H9 (cell line): ENCODE results near the gene CYS1. TPM values are rescaled to one million over a fixed set of nuclear protein-coding genes. Genes with fewer than 3 reads are reported as not detected.

Experiments
- DNase-seq: peaks from one replicate; pipeline ENCODE4 v3.0.0-alpha.2; 2017
- H2AFZ ChIP-seq: one replicate; pipeline ENCODE4 v1.6.1; 2013; ENCODE audit warnings: mild to moderate bottlenecking, low read length, control low read depth, moderate library complexity
- H2AK5ac ChIP-seq: 2 replicates; pipeline ENCODE4 v1.6.1; 2013; ENCODE audit warnings: low read length, control low read depth, mixed read lengths; ENCODE audit not compliant: insufficient read length
- H2BK120ac ChIP-seq: one replicate; pipeline ENCODE4 v1.6.1; 2013; ENCODE audit warnings: low read depth, mild to moderate bottlenecking, low read length, control low read depth, inconsistent platforms; ENCODE audit not compliant: poor library complexity, severe bottlenecking
- H2BK12ac ChIP-seq: 2 replicates; pipeline ENCODE4 v1.6.1; 2013; ENCODE audit warnings: low read length, control low read depth, mixed read lengths, low read depth; ENCODE audit not compliant: insufficient read length
- H2BK15ac ChIP-seq: 2 replicates; pipeline ENCODE4 v1.6.1; 2013; ENCODE audit warnings: low read depth, low read length, control low read depth
- H2BK20ac ChIP-seq: one replicate; pipeline ENCODE4 v1.6.1; 2013; ENCODE audit warnings: low read depth, mild to moderate bottlenecking, low read length, control low read depth, inconsistent platforms; ENCODE audit not compliant: poor library complexity, severe bottlenecking
- H2BK5ac ChIP-seq: 2 replicates; pipeline ENCODE4 v1.6.1; 2013; ENCODE audit warnings: low read length, control low read depth, mixed read lengths; ENCODE audit not compliant: insufficient read length
- H3K14ac ChIP-seq: 2 replicates; pipeline ENCODE4 v1.6.1; 2013; ENCODE audit warnings: low read length, control low read depth; ENCODE audit not compliant: insufficient read depth
- H3K18ac ChIP-seq: 2 replicates; pipeline ENCODE4 v1.6.1; 2013; ENCODE audit warnings: low read depth, mild to moderate bottlenecking, mixed read lengths, low read length, control low read depth; ENCODE audit not compliant: insufficient read length
- H3K23ac ChIP-seq: 2 replicates; pipeline ENCODE4 v1.6.1; 2013; ENCODE audit warnings: low read length, control low read depth, mixed read lengths, low read depth; ENCODE audit not compliant: insufficient read length
- H3K23me2 ChIP-seq: 2 replicates; pipeline ENCODE4 v1.6.1; 2013; ENCODE audit warnings: low read depth, mild to moderate bottlenecking, mixed read lengths, low read length, control low read depth; ENCODE audit not compliant: insufficient read length, poor library complexity, severe bottlenecking
- H3K27ac ChIP-seq: 2 replicates; pipeline ENCODE4 v1.5.1; 2013; ENCODE audit warnings: low read length, control low read depth, mixed read lengths, low read depth; ENCODE audit not compliant: insufficient read length
- H3K27me3 ChIP-seq: 2 replicates; pipeline ENCODE4 v1.6.1; 2013; ENCODE audit warnings: low read length, control low read depth, inconsistent platforms; ENCODE audit not compliant: insufficient read depth
- H3K4ac ChIP-seq: 2 replicates; pipeline ENCODE4 v1.6.1; 2013; ENCODE audit warnings: low read depth, mild to moderate bottlenecking, control low read depth, inconsistent platforms, low read length, moderate library complexity
- H3K4me1 ChIP-seq: 2 replicates; pipeline ENCODE4 v1.6.1; 2013; ENCODE audit warnings: low read length, control low read depth, inconsistent platforms; ENCODE audit not compliant: insufficient read depth
- H3K4me2 ChIP-seq: 2 replicates; pipeline ENCODE4 v1.6.1; 2013; ENCODE audit warnings: low read length, control low read depth, mixed read lengths; ENCODE audit not compliant: insufficient read length, insufficient read depth
- H3K56ac ChIP-seq: 2 replicates; pipeline ENCODE4 v1.6.1; 2013; ENCODE audit warnings: low read depth, mild to moderate bottlenecking, mixed read lengths, low read length, control low read depth; ENCODE audit not compliant: insufficient read length
- H3K79me1 ChIP-seq: 2 replicates; pipeline ENCODE4 v1.6.1; 2013; ENCODE audit warnings: low read depth, mild to moderate bottlenecking, moderate library complexity, low read length, control low read depth, inconsistent platforms; ENCODE audit not compliant: insufficient read depth, poor library complexity, severe bottlenecking
- H3K79me2 ChIP-seq: 2 replicates; pipeline ENCODE4 v1.6.1; 2013; ENCODE audit warnings: low read length, control low read depth, inconsistent platforms; ENCODE audit not compliant: insufficient read depth
- H3K9ac ChIP-seq: 2 replicates; pipeline ENCODE4 v1.6.1; 2013; ENCODE audit warnings: low read length, control low read depth, mixed read lengths; ENCODE audit not compliant: insufficient read length; ENCODE audit errors: extremely low read depth
- H3K9me3 ChIP-seq: one replicate; pipeline ENCODE4 v1.6.1; 2013; ENCODE audit warnings: low read depth, low read length, inconsistent platforms; ENCODE audit not compliant: control insufficient read depth
- H3T11ph ChIP-seq: one replicate; pipeline ENCODE4 v1.6.1; 2013; ENCODE audit warnings: mild to moderate bottlenecking, low read length, control low read depth, inconsistent platforms
- H4K20me1 ChIP-seq: one replicate; pipeline ENCODE4 v1.6.1; 2013; ENCODE audit not compliant: control insufficient read depth, insufficient read length, insufficient read depth
- H4K5ac ChIP-seq: 2 replicates; pipeline ENCODE4 v1.6.1; 2013; ENCODE audit warnings: low read depth, mild to moderate bottlenecking, mixed read lengths, low read length, control low read depth; ENCODE audit not compliant: insufficient read length
- H4K8ac ChIP-seq: replicated peaks from 2 replicates; pipeline ENCODE4 v1.6.1; 2013; ENCODE audit warnings: low read length, control low read depth, mixed read lengths, low read depth; ENCODE audit not compliant: insufficient read length
- H4K91ac ChIP-seq: 2 replicates; pipeline ENCODE4 v1.6.1; 2013; ENCODE audit warnings: low read depth, mild to moderate bottlenecking, moderate library complexity, mixed read lengths, low read length, control low read depth; ENCODE audit not compliant: insufficient read length
- H3K27ac Mint-ChIP-seq, 3 experiments: 2 replicates in 2 of 3; 3 replicates in 1 of 3; pipeline ENCODE4 v1.8.0; 2020 to 2021; ENCODE audit warnings: mixed read lengths in 3 of 3, mild to moderate bottlenecking in 1 of 3, moderate library complexity in 1 of 3
- H3K27me3 Mint-ChIP-seq: 2 replicates; pipeline ENCODE4 v1.8.0; 2021; ENCODE audit warnings: low read depth, mild to moderate bottlenecking, moderate library complexity, mixed read lengths
- H3K36me3 Mint-ChIP-seq, 3 experiments: 2 replicates in 2 of 3; 3 replicates in 1 of 3; pipeline ENCODE4 v1.8.0; 2020 to 2021; ENCODE audit warnings: low read depth in 3 of 3, mixed read lengths in 3 of 3; ENCODE audit not compliant: insufficient read depth in 1 of 3
- H3K4me1 Mint-ChIP-seq, 2 experiments: 2 replicates each; pipeline ENCODE4 v1.8.0; 2020; ENCODE audit warnings: mixed read lengths in 2 of 2
- H3K4me3 Mint-ChIP-seq, 2 experiments: 2 replicates in 1 of 2; 3 replicates in 1 of 2; pipeline ENCODE4 v1.8.0; 2020 to 2021; ENCODE audit warnings: mild to moderate bottlenecking in 2 of 2, mixed read lengths in 2 of 2, moderate library complexity in 1 of 2
- H3K9me3 Mint-ChIP-seq, 2 experiments: 2 replicates in 1 of 2; 3 replicates in 1 of 2; pipeline ENCODE4 v1.8.0; 2020; ENCODE audit warnings: mild to moderate bottlenecking in 2 of 2, mixed read lengths in 2 of 2, moderate library complexity in 1 of 2
- CTCF ChIP-seq: fragments of 200-600 bp; sonication (generic); conservative IDR thresholded peaks from 3 replicates; pipeline ENCODE4 v1.8.0; 2021; ENCODE audit warnings: antibody characterized with exemption, mild to moderate bottlenecking
- WGBS: extraction: QIAGEN DNeasy Blood & Tissue Kit; methylation state at CpG from one replicate; pipeline ENCODE4 v1.1.7; 2013; ENCODE audit warnings: missing lambda C conversion rate, low lambda C conversion rate, mixed read lengths; ENCODE audit not compliant: insufficient read length; ENCODE audit errors: extremely low coverage; 5-methylcytosine and 5-hydroxymethylcytosine counted together
- total RNA-seq: library from RNA; stranded (reverse); gene quantifications from 2 replicates; pipeline ENCODE4 v1.2.1, GENCODE V29; 2021

CYS1 gene
- total RNA-seq, 1 experiment from 2014 or later: 0.35 TPM

GRCh38 chr2:10126632-10127026 lies 46.4 kb upstream of the CYS1 start:
- peaks cover 2% of the 10 kb centered on the region for H3K79me1 ChIP-seq
- DNase-seq: no peak
- TF ChIP-seq CTCF: no peak
- peaks cover 61 to 84% (median 82%) of the 10 kb centered on the region in 3 experiments for H3K36me3 Mint-ChIP-seq
- peaks cover 12% of the 10 kb centered on the region for H3K23me2 ChIP-seq
- no peak overlapping the region for H3K56ac ChIP-seq
- H3T11ph ChIP-seq: no peak overlapping the region
- H3K27me3 Mint-ChIP-seq: no peaks in the 10 kb centered on the region
- H3K18ac ChIP-seq: no peak overlapping the region
- no peak overlapping the region for H3K4ac ChIP-seq
- peaks cover 40 to 46% of the 10 kb centered on the region in 2 experiments for H3K4me1 Mint-ChIP-seq
- no peak overlapping the region; a peak in 1 of 7 replicates for H3K27ac Mint-ChIP-seq
- H3K4me2 ChIP-seq: no peak overlapping the region
- no peak overlapping the region for H2BK12ac ChIP-seq
- no peak overlapping the region for H3K23ac ChIP-seq
- H4K20me1 ChIP-seq: no peaks in the 10 kb centered on the region
- peaks cover 6% of the 10 kb centered on the region; the same call in 1 of the 2 replicates for H3K79me2 ChIP-seq
- no peaks in the 10 kb centered on the region for H3K27me3 ChIP-seq
- H2BK15ac ChIP-seq: no peak overlapping the region
- H3K9ac ChIP-seq: no peak overlapping the region
- no peaks in the 10 kb centered on the region for H3K9me3 ChIP-seq
- no peak overlapping the region for H3K4me3 Mint-ChIP-seq
- no peak overlapping the region for H2AFZ ChIP-seq
- H3K9me3 Mint-ChIP-seq: no peaks in the 10 kb centered on the region; a peak in 1 of 5 replicates
- no peak overlapping the region for H4K5ac ChIP-seq
- no peak overlapping the region for H2BK120ac ChIP-seq
- no peaks in the 10 kb centered on the region for H3K4me1 ChIP-seq
- no peak overlapping the region for H3K27ac ChIP-seq
- WGBS: no CpG with 5 or more reads among the region's 5 CpGs
- H2BK5ac ChIP-seq: no peak overlapping the region
- no peak overlapping the region for H2AK5ac ChIP-seq
- no peak overlapping the region for H3K14ac ChIP-seq
- no peak overlapping the region for H4K91ac ChIP-seq
- no peak overlapping the region for H2BK20ac ChIP-seq
- no peak overlapping the region for H4K8ac ChIP-seq
